ENCODE data around the gene APOLD1.
"Not testable (repeated sequence)": the region's sequence is repeated elsewhere in the genome, so short reads cannot be mapped to it uniquely, and the experiment has no call there.

APOLD1 gene

GRCh38 chr12:12835378-12836146 is 50.1 kb downstream of the APOLD1 start:
- in situ Hi-C loops (cut with HindIII; ENCODE audit: low sequenced_read_pairs), result no loop called here
- H3K4me3 ChIP-seq (ENCODE audit: low read depth, low read length), result no peak overlapping the region
- DNase-seq (ENCODE audit: low read depth), result no peak
- no peak for TF ChIP-seq CTCF (IDR thresholded peaks at IDR 0.05; ENCODE audit: low read depth, low read length, missing control alignments)

- in situ Hi-C loops (cut with HindIII; ENCODE audit: low sequenced_read_pairs), result no loop called here
- no peak overlapping the region for H3K4me3 ChIP-seq (ENCODE audit: low read depth, low read length)
- DNase-seq (ENCODE audit: low read depth), result no peak
- TF ChIP-seq CTCF (IDR thresholded peaks at IDR 0.05; ENCODE audit: low read depth, low read length, missing control alignments), result no peak
Measured at GRCh38 chr12:12836571-12836970, 51.1 kb downstream of the APOLD1 start.

GRCh38 chr12:12837025-12837812 is 51.8 kb downstream of the APOLD1 start:
- TF ChIP-seq CTCF (IDR thresholded peaks at IDR 0.05; ENCODE audit: low read depth, low read length, missing control alignments), result peak; percentile 64
- H3K4me3 ChIP-seq (ENCODE audit: low read depth, low read length), result no peak overlapping the region
- in situ Hi-C loops (cut with HindIII; ENCODE audit: low sequenced_read_pairs), result no loop called here
- peak; percentile 68 for DNase-seq (ENCODE audit: low read depth)

GRCh38 chr12:12837813-12838153 is 52.3 kb downstream of the APOLD1 start:
- in situ Hi-C loops (cut with HindIII; ENCODE audit: low sequenced_read_pairs), result no loop called here
- no peak for TF ChIP-seq CTCF (IDR thresholded peaks at IDR 0.05; ENCODE audit: low read depth, low read length, missing control alignments)
- DNase-seq (ENCODE audit: low read depth), result no peak
- no peak overlapping the region for H3K4me3 ChIP-seq (ENCODE audit: low read depth, low read length)

- no peak overlapping the region for H3K4me3 ChIP-seq (ENCODE audit: low read depth, low read length)
- TF ChIP-seq CTCF (IDR thresholded peaks at IDR 0.05; ENCODE audit: low read depth, low read length, missing control alignments), result no peak
- DNase-seq (ENCODE audit: low read depth), result no peak
- in situ Hi-C loops (cut with HindIII; ENCODE audit: low sequenced_read_pairs), result no loop called here
Measured at GRCh38 chr12:12839003-12839395, 53.5 kb downstream of the APOLD1 start.

GRCh38 chr12:12839439-12839838 is 54.0 kb downstream of the APOLD1 start:
- H3K4me3 ChIP-seq (ENCODE audit: low read depth, low read length); DNase-seq (ENCODE audit: low read depth); in situ Hi-C loops (cut with HindIII; ENCODE audit: low sequenced_read_pairs): not testable (repeated sequence)
